Coronary artery (tissue), 2 donors: ENCODE results near the gene GSTCD.

Experiments
- DNase-seq: peaks from one replicate; pipeline ENCODE4 v3.0.0-alpha.2; 2017; ENCODE audit warnings: low spot score
- H3K27ac ChIP-seq, 2 donors: fragments of 200-600 bp; sonication (generic); one replicate each; pipeline ENCODE4 v1.5.1; 2016 to 2019
- H3K4me3 ChIP-seq: fragments of 200-600 bp; sonication (generic); 2 replicates; pipeline ENCODE4 v1.5.1; 2016; ENCODE audit warnings: mild to moderate bottlenecking, moderate library complexity
- CTCF ChIP-seq: fragments of 200-600 bp; sonication (generic); IDR thresholded peaks from one replicate; pipeline ENCODE4 v1.5.1; 2019; ENCODE audit warnings: antibody characterized with exemption

The GSTCD gene

GRCh38 chr4:105887508-105887907 lies 178.9 kb downstream of the GSTCD start:
- TF ChIP-seq CTCF, result no peak
- DNase-seq, result no peak
- Histone ChIP-seq H3K27ac (no peak overlapping the region), H3K4me3 (no peak overlapping the region)

DNA sequence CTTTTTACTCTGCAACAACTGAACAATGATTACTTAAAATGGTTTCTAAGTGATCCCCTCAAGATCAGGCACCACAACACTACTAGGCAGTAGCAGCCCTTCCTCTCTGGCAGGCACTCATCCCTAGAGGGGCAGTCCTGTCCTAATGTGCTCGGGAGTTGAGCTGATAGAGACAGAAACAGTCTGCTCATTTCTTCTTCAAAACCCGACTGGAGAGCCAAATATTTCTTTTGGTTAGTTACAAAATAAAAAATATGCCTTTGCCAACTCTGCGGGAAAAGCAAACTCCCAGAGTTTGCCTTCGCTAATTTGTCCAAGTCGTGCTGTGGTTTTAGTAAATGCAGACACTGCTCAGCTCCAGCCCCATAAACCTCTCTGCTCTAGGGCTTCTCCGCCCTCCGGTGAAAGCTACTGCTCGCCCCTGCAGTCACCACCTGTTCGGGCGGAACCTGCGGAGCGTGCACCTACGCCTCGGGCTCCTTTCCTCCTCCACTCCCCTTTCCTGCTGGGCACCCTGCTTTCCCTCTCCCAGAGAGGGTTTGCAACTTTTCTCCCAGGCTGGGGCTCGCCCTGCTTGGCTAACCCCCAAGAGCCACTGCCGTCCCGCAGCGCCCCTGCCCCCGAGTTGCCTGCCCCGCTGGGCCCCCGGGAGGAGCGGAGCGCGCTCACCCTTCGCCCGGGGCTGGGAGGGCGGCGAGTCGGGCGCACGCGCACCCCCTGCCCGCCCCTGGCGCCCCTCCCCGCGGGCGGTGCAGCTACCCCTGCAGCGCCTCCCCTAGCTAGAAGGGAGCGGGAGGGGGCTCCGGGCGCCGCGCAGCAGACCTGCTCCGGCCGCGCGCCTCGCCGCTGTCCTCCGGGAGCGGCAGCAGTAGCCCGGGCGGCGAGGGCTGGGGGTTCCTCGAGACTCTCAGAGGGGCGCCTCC lies 186.3 kb downstream of the GSTCD start, which contains the start of gene NPNT:
TSS of gene NPNT (plus strand) at position 812 of the 923 bp plus-strand sequence. CDS start 182 bp downstream, outside the sequence.
- Histone ChIP-seq H3K4me3 (peak within 1 kb of the TSS; percentile 83), H3K27ac (peak within 1 kb of the TSS; percentile 82 to 87)
- TF ChIP-seq CTCF, result no peak
- peak; percentile 73 for DNase-seq

DNA sequence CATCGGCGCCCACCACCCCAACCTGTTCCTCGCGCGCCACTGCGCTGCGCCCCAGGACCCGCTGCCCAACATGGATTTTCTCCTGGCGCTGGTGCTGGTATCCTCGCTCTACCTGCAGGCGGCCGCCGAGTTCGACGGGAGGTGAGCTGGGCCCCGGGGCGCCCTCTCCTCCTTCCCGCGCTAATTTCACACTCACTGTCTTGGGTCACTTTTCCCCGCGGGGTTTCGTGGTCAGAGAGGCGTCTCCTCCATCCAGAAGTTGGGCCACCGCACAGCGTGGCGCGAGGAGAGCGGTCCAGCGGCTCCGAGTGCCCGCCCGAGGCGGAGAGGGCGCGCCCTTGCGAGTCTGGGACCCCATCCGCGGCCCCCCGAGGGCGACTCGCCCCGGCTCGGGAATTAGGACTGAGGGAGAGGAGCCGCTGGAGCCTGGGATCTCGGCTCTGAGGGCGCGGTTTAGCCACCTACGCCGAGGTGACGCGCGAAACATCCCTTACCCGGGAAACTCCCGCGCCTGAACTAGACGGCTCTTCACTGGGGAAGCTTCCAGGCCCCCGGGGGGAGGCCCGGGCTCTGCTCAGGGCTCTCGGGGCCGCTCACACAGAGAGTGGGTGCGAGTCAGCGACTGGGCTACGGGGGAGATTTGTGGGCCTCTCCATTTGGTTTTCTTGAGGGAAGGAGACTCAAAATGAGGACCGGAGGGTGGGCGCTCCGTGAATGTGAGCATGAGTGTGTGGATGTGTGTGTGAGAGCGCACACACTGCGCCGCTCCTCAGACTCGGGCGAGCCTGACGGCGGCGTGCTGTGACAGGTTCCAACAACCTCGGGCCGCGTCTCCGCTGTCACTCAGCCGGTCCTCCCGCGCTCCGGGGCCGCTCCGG lies 187.2 kb downstream of the GSTCD start:
- DNase-seq, result peak; percentile 76
- peak overlapping the region; percentile 82 to 87 for H3K27ac ChIP-seq
- no peak for TF ChIP-seq CTCF
- H3K4me3 ChIP-seq, result peak overlapping the region; percentile 83

DNA sequence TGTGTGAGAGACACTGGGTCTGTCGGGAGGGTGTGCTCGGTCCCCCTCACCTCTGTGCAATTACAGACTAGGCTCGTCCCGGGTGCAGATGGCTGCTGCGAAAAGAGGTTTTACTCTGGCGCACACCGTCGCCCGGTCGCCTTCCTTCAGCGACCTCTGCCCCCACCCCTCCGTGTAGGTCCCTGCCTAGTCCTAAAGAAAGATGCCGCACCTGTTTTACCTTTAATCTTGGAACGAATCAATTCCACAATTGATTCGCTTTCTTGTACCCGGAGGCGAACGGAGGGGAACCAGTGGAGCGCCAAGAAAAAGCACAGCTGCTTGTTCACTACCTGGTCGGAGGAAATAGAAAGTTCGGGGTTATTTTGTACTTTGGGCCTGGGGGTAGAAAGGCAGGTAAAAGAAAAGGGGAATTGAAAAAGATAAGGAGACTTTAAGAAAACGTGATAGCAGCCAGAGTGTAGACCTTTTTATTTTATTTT lies 187.9 kb downstream of the GSTCD start:
- Histone ChIP-seq H3K4me3 (peak overlapping the region; percentile 83), H3K27ac (peak overlapping the region; percentile 82 to 87)
- DNase-seq, result no peak
- no peak for TF ChIP-seq CTCF
